GM21447 (cell line): ENCODE data around the gene PDE6D.
"Not testable (repeated sequence)": the region's sequence is repeated elsewhere in the genome, so short reads cannot be mapped to it uniquely, and the experiment has no call there.

Source experiments
- ATAC-seq: cut with Tn5 transposase; IDR thresholded peaks from one replicate; pipeline ENCODE4 v1.9.1; 2021; ENCODE audit not compliant: unreplicated experiment

Gene PDE6D

GRCh38 chr2:231780123-231780908 lies 766 bp downstream of the PDE6D start:
- ATAC-seq: no peak

- no peak for ATAC-seq
These were observed 11.6 kb downstream of the PDE6D start for GRCh38 chr2:231769170-231770136.

- no peak for ATAC-seq
These were observed 15.6 kb downstream of the PDE6D start for GRCh38 chr2:231765496-231765929.

- ATAC-seq: no peak
These were observed 16.3 kb downstream of the PDE6D start for GRCh38 chr2:231764760-231765159.

- ATAC-seq: no peak
These were observed 17.0 kb downstream of the PDE6D start for GRCh38 chr2:231764124-231764523.

GRCh38 chr2:231761735-231762134 lies 19.3 kb downstream of the PDE6D start:
- ATAC-seq: no peak

GRCh38 chr2:231752061-231752460 lies 29.0 kb downstream of the PDE6D start:
- no peak for ATAC-seq

GRCh38 chr2:231751042-231751815 lies 29.9 kb downstream of the PDE6D start:
- ATAC-seq: no peak

- not testable (repeated sequence) for ATAC-seq
These were observed 32.1 kb downstream of the PDE6D start for GRCh38 chr2:231749016-231749415.

GRCh38 chr2:231748153-231748896 lies 32.8 kb downstream of the PDE6D start:
- ATAC-seq: not testable (repeated sequence)

GRCh38 chr2:231745303-231746038 lies 35.6 kb downstream of the PDE6D start:
- ATAC-seq: no peak

GRCh38 chr2:231743376-231744116 lies 37.5 kb downstream of the PDE6D start:
- no peak for ATAC-seq

- ATAC-seq: no peak
These were observed 43.3 kb downstream of the PDE6D start for GRCh38 chr2:231737761-231738160.

- no peak for ATAC-seq
These were observed 48.5 kb downstream of the PDE6D start for GRCh38 chr2:231732604-231733003.

GRCh38 chr2:231727621-231728020 lies 53.5 kb downstream of the PDE6D start:
- ATAC-seq: no peak

- no peak for ATAC-seq
These were observed 54.8 kb downstream of the PDE6D start for GRCh38 chr2:231726276-231726675.

- ATAC-seq: no peak
These were observed 55.6 kb downstream of the PDE6D start for GRCh38 chr2:231725476-231725875.

- no peak for ATAC-seq
These were observed 58.3 kb downstream of the PDE6D start for GRCh38 chr2:231722721-231723307.
